OCI-LY3 (cell line): ENCODE data around the gene PAM.

Source experiments
- CTCF ChIP-seq: fragments of 200-600, 300-600 bp; sonication (generic); IDR thresholded peaks from 2 replicates; pipeline ENCODE4 v1.5.1; 2014; ENCODE audit warnings: antibody characterized with exemption, low read length, low read depth
- EZH2phosphoT487 ChIP-seq: fragments of 200-600 bp; shearing (Covaris generic); IDR thresholded peaks from 2 replicates; pipeline ENCODE4 v1.6.1; 2018; ENCODE audit warnings: antibody characterized with exemption, mixed run types, low read depth

GRCh38 chr5:102809033-102809432, 53.9 kb downstream of the PAM start:
- TF ChIP-seq CTCF: no peak
- no peak for TF ChIP-seq EZH2phosphoT487
